A549 (cell line): ENCODE data around the gene LIAS. TPM values are rescaled to one million over a fixed set of nuclear protein-coding genes. Genes with fewer than 3 reads are reported as not detected.

Experiments
- ATAC-seq, 2 experiments: fragments of 200-7000 bp in 1 of 2; fragments of >200 bp in 1 of 2; cut with Nextera tagmentation in 1 of 2; cut with Tn5 transposase in 1 of 2; 3 replicates each; pipeline versions ENCODE4 v1.8.0 to v1.9.1; 2018 to 2020; ENCODE audit warnings: mild to moderate bottlenecking in 1 of 2, moderate library complexity in 1 of 2
- CTCF ChIA-PET: fragments of 300-600 bp; sonication (Branson Sonifier 250); formaldehyde crosslinking; extraction: SDS; loops from one replicate; lab custom pipeline; 2021; ENCODE audit warnings: antibody characterized with exemption, inconsistent platforms; lab: Yijun Ruan, JAX
- POLR2A ChIA-PET: fragments of 350-600 bp; formaldehyde crosslinking; extraction: SDS; loops from one replicate; lab custom pipeline; 2021; ENCODE audit warnings: antibody characterized with exemption, inconsistent platforms; lab: Yijun Ruan, JAX
- DNase-seq, 2 experiments: peaks; one replicate each; pipeline versions ENCODE4 v3.0.0 to v3.0.0-alpha.2; 2011 to 2016; ENCODE audit warnings: low read depth in 1 of 2, low spot score in 1 of 2
- FAIRE-seq: peaks from 2 replicates; lab custom pipeline; 2011; peaks lifted over from hg19 to GRCh38; lab: Jason Lieb, UNC
- H3K27ac ChIP-seq, 2 experiments: fragments of >200 bp; sonication (Bioruptor Twin); formaldehyde crosslinking; 3 replicates each; pipeline ENCODE4 v1.5.1; 2016 to 2017
- H3K4me1 ChIP-seq: fragments of >200 bp; sonication (Bioruptor Twin); formaldehyde crosslinking; 3 replicates; pipeline ENCODE4 v1.6.1; 2016
- H3K4me2 ChIP-seq: fragments of >200 bp; sonication (Bioruptor Twin); formaldehyde crosslinking; 3 replicates; pipeline ENCODE4 v1.6.1; 2016
- H3K4me3 ChIP-seq: fragments of >200 bp; sonication (Bioruptor Twin); formaldehyde crosslinking; 3 replicates; pipeline ENCODE4 v1.5.1; 2016
- H3K9me3 ChIP-seq: fragments of >200 bp; sonication (Bioruptor Twin); formaldehyde crosslinking; 3 replicates; pipeline ENCODE4 v1.6.1; 2016
- FOSB ChIP-seq: fragments of 250-450 bp; sonication (Bioruptor Pico); IDR thresholded peaks from 2 replicates; pipeline ENCODE4 v1.5.0; 2020; ENCODE audit warnings: mild to moderate bottlenecking, moderate library complexity
- FOSL2 ChIP-seq, 2 experiments: fragments of 450-650 bp in 1 of 2; fragments of >200 bp in 1 of 2; sonication (Bioruptor Twin) in 1 of 2; formaldehyde crosslinking; IDR thresholded peaks; 2 replicates each; pipeline versions ENCODE4 v1.5.0 to v1.6.1; 2016 to 2020; ENCODE audit warnings: mild to moderate bottlenecking in 1 of 2, moderate library complexity in 1 of 2
- FOXS1 ChIP-seq: fragments of 250-450 bp; sonication (Bioruptor Pico); IDR thresholded peaks from 2 replicates; pipeline ENCODE4 v1.5.0; 2020; ENCODE audit warnings: mild to moderate bottlenecking, moderate library complexity
- GATA3 ChIP-seq: IDR thresholded peaks from 2 replicates; pipeline ENCODE4 v1.6.1; 2012; ENCODE audit warnings: borderline replicate concordance
- HOXB13 ChIP-seq: fragments of 250-450 bp; sonication (Bioruptor Pico); IDR thresholded peaks from 2 replicates; pipeline ENCODE4 v1.5.0; 2020; ENCODE audit warnings: low read depth, mild to moderate bottlenecking, moderate library complexity
- JUN ChIP-seq, 2 experiments: fragments of >200 bp; sonication (Bioruptor Twin); formaldehyde crosslinking; IDR thresholded peaks; 2 replicates in 1 of 2; 3 replicates in 1 of 2; pipeline ENCODE4 v1.6.1; 2016 to 2017
- POLR2AphosphoS2 ChIP-seq: conservative IDR thresholded peaks from 2 replicates; pipeline ENCODE4 v1.6.1; 2012; ENCODE audit warnings: low read length, improper control_type of control experiment, inconsistent platforms
- RAD21 ChIP-seq, 2 experiments: fragments of >200 bp in 1 of 2; sonication (Bioruptor Twin) in 1 of 2; formaldehyde crosslinking in 1 of 2; IDR thresholded peaks in 1 of 2; conservative IDR thresholded peaks in 1 of 2; 2 replicates in 1 of 2; 3 replicates in 1 of 2; pipeline ENCODE4 v1.6.1; 2012 to 2018; ENCODE audit warnings: inconsistent platforms in 1 of 2
- RARB ChIP-seq: fragments of 250-450 bp; sonication (Bioruptor Pico); IDR thresholded peaks from 2 replicates; pipeline ENCODE4 v1.8.0; 2021; ENCODE audit warnings: mild to moderate bottlenecking, moderate library complexity
- RCOR1 ChIP-seq: fragments of 150-350 bp; IDR thresholded peaks from 2 replicates; pipeline ENCODE4 v1.6.1; 2014; ENCODE audit warnings: antibody characterized with exemption, low read length, low read depth
- RNF2 ChIP-seq: fragments of 200-600 bp; sonication (generic); IDR thresholded peaks from 2 replicates; pipeline ENCODE4 v1.6.1; 2016; ENCODE audit warnings: low read depth, mild to moderate bottlenecking, antibody characterized with exemption, moderate library complexity, borderline replicate concordance
- TP53 ChIP-seq: fragments of 250-450 bp; sonication (Bioruptor Pico); IDR thresholded peaks from 2 replicates; pipeline ENCODE4 v1.5.0; 2021; ENCODE audit warnings: mild to moderate bottlenecking, moderate library complexity
- WGBS: methylation state at CpG from one replicate; pipeline ENCODE4 v1.1.6; 2017; ENCODE audit errors: missing lambda C conversion rate; 5-methylcytosine and 5-hydroxymethylcytosine counted together
- polyA plus RNA-seq, 4 experiments: library from polyadenylated mRNA; depleted of rRNA in 3 of 4; stranded (reverse); fragments of >200 nt; fragmentation: RNase III in 1 of 4; extraction: RNeasy Plus Mini Kit Qiagen cat#74134 plus additional on column Dnase treatment in 1 of 4; gene quantifications; 2 replicates in 3 of 4; 3 replicates in 1 of 4; pipeline ENCODE4 v1.2.3, GENCODE V29; 2011 to 2017
- TF ChIP-seq, protein P1 (sequence below): fragments of 250-450 bp; sonication (Bioruptor Pico); IDR thresholded peaks from 2 replicates; pipeline ENCODE4 v1.5.0; 2020; ENCODE audit warnings: low read depth, mild to moderate bottlenecking, moderate library complexity
- TF ChIP-seq, protein P2 (sequence below): fragments of >200 bp; sonication (Bioruptor Twin); formaldehyde crosslinking; IDR thresholded peaks from 3 replicates; pipeline ENCODE4 v1.6.1; 2016
- TF ChIP-seq, protein P3 (sequence below): IDR thresholded peaks from 2 replicates; pipeline ENCODE4 v1.6.1; 2012; ENCODE audit warnings: low read depth, borderline replicate concordance
- TF ChIP-seq, protein P4 (sequence below): fragments of >200 bp; sonication (Bioruptor Twin); formaldehyde crosslinking; IDR thresholded peaks from 2 replicates; pipeline ENCODE4 v1.6.1; 2016
- TF ChIP-seq, protein P5 (sequence below): fragments of >200 bp; sonication (Bioruptor Twin); formaldehyde crosslinking; IDR thresholded peaks from 3 replicates; pipeline ENCODE4 v1.5.1; 2016

LIAS gene
- polyA plus RNA-seq, 2 of the 4 experiments (the other 2 are of a cell fraction) = 11.3 to 22.3 TPM

DNA sequence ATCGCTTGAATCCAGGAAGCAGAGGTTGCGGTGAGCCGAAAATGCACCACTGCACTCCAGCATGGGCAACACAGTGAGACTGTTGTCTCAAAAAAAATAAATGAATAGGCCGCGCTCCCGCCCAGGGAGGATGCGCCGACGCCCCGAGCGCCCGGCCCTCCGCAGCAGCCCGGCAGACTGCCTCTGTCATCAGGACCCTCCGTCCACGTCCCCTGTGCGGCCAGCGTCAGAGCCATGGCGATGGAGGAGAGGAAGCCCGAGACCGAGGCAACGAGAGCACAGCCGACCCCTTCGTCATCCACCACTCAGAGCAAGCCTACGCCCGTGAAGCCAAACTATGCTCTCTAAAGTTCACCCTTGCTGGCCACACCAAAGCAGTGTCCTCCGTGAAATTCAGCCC is 21.4 kb downstream of the LIAS start:
- CTCF ChIA-PET = no interaction called here
- 95% methylated on average over 23 of the region's 27 CpGs for WGBS

DNA sequence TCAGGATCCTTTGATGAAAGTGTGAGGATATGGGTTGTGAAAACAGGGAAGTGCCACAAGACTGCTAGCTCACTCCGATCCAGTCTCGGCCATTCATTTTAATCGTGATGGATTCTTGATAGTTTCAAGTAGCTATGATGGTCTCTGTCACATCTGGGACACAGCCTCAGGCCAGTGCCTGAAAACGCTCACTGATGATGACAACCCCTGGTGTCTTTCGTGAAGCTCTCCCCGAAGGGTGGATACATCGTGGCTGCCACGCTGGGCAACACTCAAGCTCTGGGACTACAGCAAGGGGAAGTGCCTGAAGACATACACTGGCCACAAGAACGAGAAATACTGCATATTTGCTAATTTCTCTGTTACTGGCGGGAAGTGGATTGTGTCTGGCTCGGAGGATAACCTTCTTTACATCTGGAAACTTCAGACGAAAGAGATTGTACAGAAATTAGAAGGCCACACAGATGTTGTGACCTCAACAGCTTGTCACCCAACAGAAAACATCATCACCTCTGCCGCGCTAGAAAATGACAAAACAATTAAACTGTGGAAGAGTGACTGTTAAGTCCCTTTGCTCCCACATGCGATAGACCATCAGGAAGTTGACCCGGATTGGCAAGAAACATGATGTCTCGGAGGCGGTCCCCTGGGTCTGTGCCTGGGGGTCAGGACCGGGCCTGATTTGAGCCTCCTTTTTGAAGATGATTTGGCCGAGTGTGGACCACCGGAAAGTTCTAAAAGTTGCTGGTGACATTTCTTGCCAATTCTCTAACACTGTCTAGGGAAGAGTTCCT is 22.2 kb downstream of the LIAS start:
- no peak for FAIRE-seq
- POLR2A ChIA-PET = no interaction called here

More for the DNA sequence above, 21.4 kb downstream of the LIAS start:
- DNase-seq = no peak
- no peak overlapping the region for H3K4me3 ChIP-seq
- no peaks in the 10 kb centered on the region for H3K4me1 ChIP-seq
- no peak overlapping the region for H3K27ac ChIP-seq
- peaks cover 8% of the 10 kb centered on the region; the same call in 1 of the 3 replicates for H3K9me3 ChIP-seq
- no peak overlapping the region for H3K4me2 ChIP-seq
- no peak for FAIRE-seq
- POLR2A ChIA-PET = no interaction called here
- ATAC-seq = no peak
- TF ChIP-seq GATA3 = no peak
- no peak for TF ChIP-seq TP53 (CRISPR knock-in tag)
- TF ChIP-seq JUN (IDR thresholded peaks at IDR 0.05) = no peak
- TF ChIP-seq FOSL2 (IDR thresholded peaks at IDR 0.05) = no peak
- no peak for TF ChIP-seq FOSL2 (CRISPR knock-in tag; IDR thresholded peaks at IDR 0.05)
- TF ChIP-seq RNF2 = no peak
- TF ChIP-seq, protein P1, sequence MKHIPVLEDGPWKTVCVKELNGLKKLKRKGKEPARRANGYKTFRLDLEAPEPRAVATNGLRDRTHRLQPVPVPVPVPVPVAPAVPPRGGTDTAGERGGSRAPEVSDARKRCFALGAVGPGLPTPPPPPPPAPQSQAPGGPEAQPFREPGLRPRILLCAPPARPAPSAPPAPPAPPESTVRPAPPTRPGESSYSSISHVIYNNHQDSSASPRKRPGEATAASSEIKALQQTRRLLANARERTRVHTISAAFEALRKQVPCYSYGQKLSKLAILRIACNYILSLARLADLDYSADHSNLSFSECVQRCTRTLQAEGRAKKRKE (CRISPR knock-in tag) = no peak
- TF ChIP-seq, protein P2, sequence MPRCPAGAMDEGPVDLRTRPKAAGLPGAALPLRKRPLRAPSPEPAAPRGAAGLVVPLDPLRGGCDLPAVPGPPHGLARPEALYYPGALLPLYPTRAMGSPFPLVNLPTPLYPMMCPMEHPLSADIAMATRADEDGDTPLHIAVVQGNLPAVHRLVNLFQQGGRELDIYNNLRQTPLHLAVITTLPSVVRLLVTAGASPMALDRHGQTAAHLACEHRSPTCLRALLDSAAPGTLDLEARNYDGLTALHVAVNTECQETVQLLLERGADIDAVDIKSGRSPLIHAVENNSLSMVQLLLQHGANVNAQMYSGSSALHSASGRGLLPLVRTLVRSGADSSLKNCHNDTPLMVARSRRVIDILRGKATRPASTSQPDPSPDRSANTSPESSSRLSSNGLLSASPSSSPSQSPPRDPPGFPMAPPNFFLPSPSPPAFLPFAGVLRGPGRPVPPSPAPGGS = no peak
- no peak for TF ChIP-seq FOXS1 (CRISPR knock-in tag)
- TF ChIP-seq, protein P3, sequence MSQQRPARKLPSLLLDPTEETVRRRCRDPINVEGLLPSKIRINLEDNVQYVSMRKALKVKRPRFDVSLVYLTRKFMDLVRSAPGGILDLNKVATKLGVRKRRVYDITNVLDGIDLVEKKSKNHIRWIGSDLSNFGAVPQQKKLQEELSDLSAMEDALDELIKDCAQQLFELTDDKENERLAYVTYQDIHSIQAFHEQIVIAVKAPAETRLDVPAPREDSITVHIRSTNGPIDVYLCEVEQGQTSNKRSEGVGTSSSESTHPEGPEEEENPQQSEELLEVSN = no peak

More for the DNA sequence above, 22.2 kb downstream of the LIAS start:
- CTCF ChIA-PET = interaction anchor here (0.5 kb wide), 1 partner anchor 304 kb away, joined by 3 read pairs; no protein-coding TSS in a partner anchor
- 85% methylated on average over 18 of the region's 21 CpGs for WGBS
- DNase-seq (no peak), ATAC-seq (no peak)
- Histone ChIP-seq H3K4me2 (no peak overlapping the region), H3K4me3 (no peak overlapping the region), H3K9me3 (peaks cover 11% of the 10 kb centered on the region; the same call in 1 of the 3 replicates), H3K4me1 (no peaks in the 10 kb centered on the region), H3K27ac (no peak overlapping the region)
- TF ChIP-seq, protein P4, sequence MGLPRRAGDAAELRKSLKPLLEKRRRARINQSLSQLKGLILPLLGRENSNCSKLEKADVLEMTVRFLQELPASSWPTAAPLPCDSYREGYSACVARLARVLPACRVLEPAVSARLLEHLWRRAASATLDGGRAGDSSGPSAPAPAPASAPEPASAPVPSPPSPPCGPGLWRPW = no peak
- no peak for TF ChIP-seq POLR2AphosphoS2
- TF ChIP-seq, protein P3 = no peak
- no peak for TF ChIP-seq HOXB13 (CRISPR knock-in tag)
- no peak for TF ChIP-seq RARB
- no peak for TF ChIP-seq RAD21 (conservative IDR thresholded peaks at IDR 0.05 in 1 of 2, IDR thresholded peaks at IDR 0.05 in 1 of 2)
- TF ChIP-seq, protein P5, sequence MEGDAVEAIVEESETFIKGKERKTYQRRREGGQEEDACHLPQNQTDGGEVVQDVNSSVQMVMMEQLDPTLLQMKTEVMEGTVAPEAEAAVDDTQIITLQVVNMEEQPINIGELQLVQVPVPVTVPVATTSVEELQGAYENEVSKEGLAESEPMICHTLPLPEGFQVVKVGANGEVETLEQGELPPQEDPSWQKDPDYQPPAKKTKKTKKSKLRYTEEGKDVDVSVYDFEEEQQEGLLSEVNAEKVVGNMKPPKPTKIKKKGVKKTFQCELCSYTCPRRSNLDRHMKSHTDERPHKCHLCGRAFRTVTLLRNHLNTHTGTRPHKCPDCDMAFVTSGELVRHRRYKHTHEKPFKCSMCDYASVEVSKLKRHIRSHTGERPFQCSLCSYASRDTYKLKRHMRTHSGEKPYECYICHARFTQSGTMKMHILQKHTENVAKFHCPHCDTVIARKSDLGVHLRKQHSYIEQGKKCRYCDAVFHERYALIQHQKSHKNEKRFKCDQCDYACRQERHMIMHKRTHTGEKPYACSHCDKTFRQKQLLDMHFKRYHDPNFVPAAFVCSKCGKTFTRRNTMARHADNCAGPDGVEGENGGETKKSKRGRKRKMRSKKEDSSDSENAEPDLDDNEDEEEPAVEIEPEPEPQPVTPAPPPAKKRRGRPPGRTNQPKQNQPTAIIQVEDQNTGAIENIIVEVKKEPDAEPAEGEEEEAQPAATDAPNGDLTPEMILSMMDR = no peak
- TF ChIP-seq FOSB (CRISPR knock-in tag) = no peak
- TF ChIP-seq RCOR1 = no peak
- TF ChIP-seq TP53 (CRISPR knock-in tag) = no peak
